Activated naive CD8-positive, alpha-beta T cell treated with anti-CD3 and anti-CD28 coated beads, Interleukin-2, amount 50 U/mL, for 24 hours (primary cell): ENCODE data around the gene CLCNKA.
A peak's percentile ranks its signal among the peaks of the same experiment; 100 is the strongest.
"Not testable (repeated sequence)": the region's sequence is repeated elsewhere in the genome, so short reads cannot be mapped to it uniquely, and the experiment has no call there.

ENCODE experiments used
- ATAC-seq: fragments of 150-1000 bp; cut with Tn5 transposase; one replicate; pipeline ENCODE4 v1.10.0; 2021
- DNase-seq: peaks from one replicate; pipeline ENCODE4 v3.0.0; 2021
- H3K27ac Mint-ChIP-seq: one replicate; pipeline ENCODE4 v1.8.0; 2021; ENCODE audit warnings: mild to moderate bottlenecking, mixed read lengths
- H3K27me3 Mint-ChIP-seq: one replicate; pipeline ENCODE4 v1.8.0; 2021; ENCODE audit warnings: mixed read lengths
- H3K36me3 Mint-ChIP-seq: one replicate; pipeline ENCODE4 v1.8.0; 2021; ENCODE audit warnings: low read depth, mixed read lengths
- H3K4me1 Mint-ChIP-seq: one replicate; pipeline ENCODE4 v1.8.0; 2021; ENCODE audit warnings: mixed read lengths
- H3K4me3 Mint-ChIP-seq: one replicate; pipeline ENCODE4 v1.8.0; 2021; ENCODE audit warnings: mild to moderate bottlenecking, moderate library complexity, mixed read lengths
- H3K9me3 Mint-ChIP-seq: one replicate; pipeline ENCODE4 v1.8.0; 2021; ENCODE audit warnings: mixed read lengths

Gene CLCNKA

GRCh38 chr1:16018749-16019643 lies 2.8 kb upstream of the CLCNKA start:
- peaks cover 10% of the 10 kb centered on the region for H3K4me1 Mint-ChIP-seq
- ATAC-seq (no peak), DNase-seq (no peak)
- H3K27me3 Mint-ChIP-seq, result peaks cover 10% of the 10 kb centered on the region
- no peak overlapping the region for H3K27ac Mint-ChIP-seq
- H3K9me3 Mint-ChIP-seq, result no peaks in the 10 kb centered on the region
- no peak overlapping the region for H3K4me3 Mint-ChIP-seq
- no peaks in the 10 kb centered on the region for H3K36me3 Mint-ChIP-seq

- Mint-ChIP-seq H3K4me1 (peaks cover 3% of the 10 kb centered on the region), H3K9me3 (no peaks in the 10 kb centered on the region), H3K27me3 (peaks cover 6% of the 10 kb centered on the region), H3K36me3 (no peaks in the 10 kb centered on the region), H3K4me3 (no peak overlapping the region), H3K27ac (no peak overlapping the region)
- ATAC-seq (no peak), DNase-seq (no peak)
These were observed 2.1 kb upstream of the CLCNKA start for GRCh38 chr1:16019644-16020277.

GRCh38 chr1:16020325-16020724 lies 1.5 kb upstream of the CLCNKA start:
- H3K4me3 Mint-ChIP-seq, result no peak overlapping the region
- no peaks in the 10 kb centered on the region for H3K36me3 Mint-ChIP-seq
- DNase-seq (no peak), ATAC-seq (no peak)
- no peak overlapping the region for H3K27ac Mint-ChIP-seq
- no peaks in the 10 kb centered on the region for H3K4me1 Mint-ChIP-seq
- H3K9me3 Mint-ChIP-seq, result no peaks in the 10 kb centered on the region
- peaks cover 8% of the 10 kb centered on the region for H3K27me3 Mint-ChIP-seq

- not testable (repeated sequence) for DNase-seq, H3K36me3 Mint-ChIP-seq, H3K4me1 Mint-ChIP-seq, H3K27ac Mint-ChIP-seq, H3K4me3 Mint-ChIP-seq, ATAC-seq, H3K9me3 Mint-ChIP-seq
- peaks cover 11% of the 10 kb centered on the region for H3K27me3 Mint-ChIP-seq
These were observed 958 bp upstream of the CLCNKA start for GRCh38 chr1:16020878-16021277.

- DNase-seq (no peak), ATAC-seq (no peak)
- Mint-ChIP-seq H3K27me3 (peaks cover 11% of the 10 kb centered on the region), H3K36me3 (no peaks in the 10 kb centered on the region), H3K4me1 (no peaks in the 10 kb centered on the region), H3K9me3 (no peaks in the 10 kb centered on the region), H3K27ac (no peak overlapping the region), H3K4me3 (no peak overlapping the region)
These were observed 557 bp downstream of the CLCNKA start for GRCh38 chr1:16022393-16022792.

- Mint-ChIP-seq H3K4me1 (no peaks in the 10 kb centered on the region), H3K4me3 (no peak overlapping the region), H3K27me3 (peaks cover 16% of the 10 kb centered on the region), H3K9me3 (no peaks in the 10 kb centered on the region), H3K36me3 (no peaks in the 10 kb centered on the region), H3K27ac (no peak overlapping the region)
- ATAC-seq, result no peak
- no peak for DNase-seq
These were observed 1.3 kb downstream of the CLCNKA start for GRCh38 chr1:16023050-16023653.

GRCh38 chr1:16026302-16026701 lies 4.5 kb downstream of the CLCNKA start:
- not testable (repeated sequence) for H3K9me3 Mint-ChIP-seq, ATAC-seq, DNase-seq, H3K4me3 Mint-ChIP-seq, H3K4me1 Mint-ChIP-seq, H3K27ac Mint-ChIP-seq, H3K36me3 Mint-ChIP-seq
- H3K27me3 Mint-ChIP-seq, result peaks cover 24% of the 10 kb centered on the region

- Mint-ChIP-seq H3K9me3 (no peaks in the 10 kb centered on the region), H3K27ac (no peak overlapping the region), H3K27me3 (peaks cover 24% of the 10 kb centered on the region), H3K36me3 (no peaks in the 10 kb centered on the region), H3K4me3 (no peak overlapping the region), H3K4me1 (no peaks in the 10 kb centered on the region)
- DNase-seq (no peak), ATAC-seq (no peak)
These were observed 5.1 kb downstream of the CLCNKA start for GRCh38 chr1:16026723-16027484.

- ATAC-seq (no peak), DNase-seq (no peak)
- Mint-ChIP-seq H3K27ac (no peak overlapping the region), H3K4me3 (no peak overlapping the region), H3K27me3 (peaks cover 29% of the 10 kb centered on the region), H3K4me1 (no peaks in the 10 kb centered on the region), H3K9me3 (no peaks in the 10 kb centered on the region), H3K36me3 (no peaks in the 10 kb centered on the region)
These were observed 6.6 kb downstream of the CLCNKA start for GRCh38 chr1:16028237-16029002.

GRCh38 chr1:16029003-16029268 lies 7.1 kb downstream of the CLCNKA start:
- H3K27ac Mint-ChIP-seq, H3K4me1 Mint-ChIP-seq, H3K36me3 Mint-ChIP-seq, DNase-seq, H3K9me3 Mint-ChIP-seq, H3K4me3 Mint-ChIP-seq, ATAC-seq: not testable (repeated sequence)
- peaks cover 29% of the 10 kb centered on the region for H3K27me3 Mint-ChIP-seq

GRCh38 chr1:16029288-16029687 lies 7.5 kb downstream of the CLCNKA start:
- Mint-ChIP-seq H3K4me1 (no peaks in the 10 kb centered on the region), H3K27me3 (peaks cover 29% of the 10 kb centered on the region), H3K27ac (no peak overlapping the region)

GRCh38 chr1:16031551-16031950 lies 9.7 kb downstream of the CLCNKA start:
- Mint-ChIP-seq H3K27ac (no peak overlapping the region), H3K36me3 (no peaks in the 10 kb centered on the region), H3K4me1 (no peaks in the 10 kb centered on the region), H3K9me3 (no peaks in the 10 kb centered on the region), H3K4me3 (no peak overlapping the region), H3K27me3 (peaks cover 24% of the 10 kb centered on the region)
- no peak for DNase-seq
- no peak for ATAC-seq

More at GRCh38 chr1:16029288-16029687, 7.5 kb downstream of the CLCNKA start:
- DNase-seq (no peak), ATAC-seq (no peak)
- H3K4me3 Mint-ChIP-seq, result no peak overlapping the region
- H3K36me3 Mint-ChIP-seq, result no peaks in the 10 kb centered on the region
- H3K9me3 Mint-ChIP-seq, result no peaks in the 10 kb centered on the region

- Mint-ChIP-seq H3K9me3 (no peaks in the 10 kb centered on the region), H3K4me3 (no peak overlapping the region), H3K4me1 (no peaks in the 10 kb centered on the region), H3K27me3 (peaks cover 24% of the 10 kb centered on the region), H3K36me3 (no peaks in the 10 kb centered on the region), H3K27ac (no peak overlapping the region)
- DNase-seq (peak; percentile 75), ATAC-seq (peak; percentile 44)
These were observed 10.7 kb downstream of the CLCNKA start for GRCh38 chr1:16032388-16033102.
